ENCODE measurements around the gene PLEKHH1. TPM values are rescaled to one million over a fixed set of nuclear protein-coding genes. Genes with fewer than 3 reads are reported as not detected.

The PLEKHH1 gene
- polyA plus RNA-seq, 3 donors, result 0.23 TPM; not detected in 2

DNA sequence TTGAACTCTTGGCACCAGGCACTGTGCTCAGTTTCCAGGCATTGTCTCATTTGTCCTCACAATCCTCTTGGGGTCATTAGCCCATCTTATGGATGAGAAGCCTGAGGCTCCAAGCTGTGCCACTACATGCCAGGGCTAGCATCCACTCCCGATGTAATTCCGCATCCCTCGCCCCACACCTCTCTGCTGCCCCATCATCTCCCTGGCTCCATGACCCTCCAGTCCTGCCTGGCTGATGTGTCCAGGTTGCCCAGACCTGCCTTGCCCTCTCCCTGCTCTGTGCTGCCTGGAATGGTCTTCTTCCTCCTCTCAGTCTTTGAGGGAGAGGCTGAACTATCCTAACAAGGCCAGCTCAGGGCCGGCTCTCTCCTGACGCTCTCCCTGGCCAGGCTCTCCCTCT is 39.5 kb downstream of the PLEKHH1 start:
- Mint-ChIP-seq H3K27me3 (ENCODE audit: low read depth in 3 of 3) (peaks cover 8 to 11% (median 9%) of the 10 kb centered on the region in 3 donors), H3K4me3 (peak overlapping the region in 1 of 2 donors; percentile 16), H3K27ac (no peak overlapping the region), H3K4me1 (peaks cover 7% of the 10 kb centered on the region), H3K36me3 (no peaks in the 10 kb centered on the region), H3K9me3 (no peaks in the 10 kb centered on the region)
- Histone ChIP-seq H4K20me1 (ENCODE audit: insufficient read depth, low read length) (no peaks in the 10 kb centered on the region), H3K27me3 (ENCODE audit: control insufficient read depth in 2 of 2, insufficient read depth in 2 of 2, low read length in 2 of 2) (no peaks in the 10 kb centered on the region), H3K79me2 (ENCODE audit: insufficient read depth, low read length) (no peaks in the 10 kb centered on the region), H3K27ac (ENCODE audit: low read depth in 1 of 2, low read length in 2 of 2) (no peak overlapping the region), H3K4me3 (replicated peaks in 1 of 3; ENCODE audit: low read depth in 2 of 3, low read length in 3 of 3) (no peak overlapping the region), H3K4me1 (ENCODE audit: control insufficient read depth in 1 of 2, insufficient read depth in 2 of 2, low read length in 2 of 2) (no peaks in the 10 kb centered on the region), H3K9ac (ENCODE audit: insufficient read depth, low read length, poor library complexity, severe bottlenecking) (no peak overlapping the region), H3K36me3 (replicated peaks in 1 of 2; ENCODE audit: control insufficient read depth in 1 of 2, insufficient read depth in 2 of 2, low read length in 2 of 2) (no peaks in the 10 kb centered on the region), H3K9me3 (replicated peaks in 1 of 2; ENCODE audit: control insufficient read depth in 1 of 2, insufficient read depth in 1 of 2, low read length in 2 of 2) (no peaks in the 10 kb centered on the region), H3K4me2 (replicated peaks; ENCODE audit: extremely low read depth, low read length, poor library complexity, severe bottlenecking) (no peak overlapping the region), H2AFZ (ENCODE audit: insufficient read depth, low read depth, low read length, poor library complexity, severe bottlenecking) (no peak overlapping the region)
- TF ChIP-seq, protein P1, sequence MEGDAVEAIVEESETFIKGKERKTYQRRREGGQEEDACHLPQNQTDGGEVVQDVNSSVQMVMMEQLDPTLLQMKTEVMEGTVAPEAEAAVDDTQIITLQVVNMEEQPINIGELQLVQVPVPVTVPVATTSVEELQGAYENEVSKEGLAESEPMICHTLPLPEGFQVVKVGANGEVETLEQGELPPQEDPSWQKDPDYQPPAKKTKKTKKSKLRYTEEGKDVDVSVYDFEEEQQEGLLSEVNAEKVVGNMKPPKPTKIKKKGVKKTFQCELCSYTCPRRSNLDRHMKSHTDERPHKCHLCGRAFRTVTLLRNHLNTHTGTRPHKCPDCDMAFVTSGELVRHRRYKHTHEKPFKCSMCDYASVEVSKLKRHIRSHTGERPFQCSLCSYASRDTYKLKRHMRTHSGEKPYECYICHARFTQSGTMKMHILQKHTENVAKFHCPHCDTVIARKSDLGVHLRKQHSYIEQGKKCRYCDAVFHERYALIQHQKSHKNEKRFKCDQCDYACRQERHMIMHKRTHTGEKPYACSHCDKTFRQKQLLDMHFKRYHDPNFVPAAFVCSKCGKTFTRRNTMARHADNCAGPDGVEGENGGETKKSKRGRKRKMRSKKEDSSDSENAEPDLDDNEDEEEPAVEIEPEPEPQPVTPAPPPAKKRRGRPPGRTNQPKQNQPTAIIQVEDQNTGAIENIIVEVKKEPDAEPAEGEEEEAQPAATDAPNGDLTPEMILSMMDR (IDR thresholded peaks at IDR 0.05), result no peak
- intact Hi-C loops (cut with micrococcal nuclease), result loop anchor here in 1 of 2 donors (5.0 kb wide), 1 partner anchor 145 kb away; no protein-coding TSS in a partner anchor
- DNase-seq, result no peak
- 97% methylated on average over 5 of the region's 5 CpGs for WGBS (ENCODE audit: insufficient coverage)

DNA sequence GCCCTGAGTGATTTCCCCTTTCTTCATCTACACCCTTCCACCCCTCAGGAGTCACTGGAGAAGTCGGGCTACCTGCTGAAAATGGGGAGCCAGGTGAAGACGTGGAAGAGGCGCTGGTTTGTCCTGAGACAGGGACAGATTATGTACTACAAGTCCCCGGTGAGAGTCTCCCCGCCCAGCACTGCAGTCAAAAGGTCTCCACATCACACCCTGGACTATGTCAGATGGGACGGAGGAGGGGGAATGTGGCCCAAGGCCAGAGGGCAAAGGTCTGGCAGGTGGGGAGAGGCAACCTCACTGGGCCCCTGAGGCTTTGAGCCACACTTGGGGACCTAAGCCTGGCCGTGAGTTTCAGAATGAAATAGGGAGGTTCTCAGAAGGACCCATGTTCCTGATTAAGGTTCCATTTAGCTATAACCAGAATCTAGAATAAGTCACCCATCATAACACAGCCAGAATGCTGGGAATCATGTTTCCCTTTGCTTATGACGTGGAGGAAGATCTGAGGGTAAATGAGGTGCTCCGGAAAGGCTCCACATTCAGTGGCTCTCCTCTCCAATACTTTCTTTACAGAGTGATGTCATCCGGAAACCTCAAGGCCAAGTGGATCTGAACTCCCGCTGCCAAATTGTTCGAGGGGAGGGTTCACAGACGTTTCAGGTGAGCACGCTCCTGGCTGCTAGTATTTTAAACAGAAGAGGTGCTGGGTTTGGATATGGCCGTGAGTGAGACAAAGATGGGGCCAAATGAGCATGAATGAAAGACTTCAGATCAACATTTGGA is 40.3 kb downstream of the PLEKHH1 start:
- Histone ChIP-seq H3K27ac (ENCODE audit: low read depth in 1 of 2, low read length in 2 of 2) (no peak overlapping the region), H2AFZ (ENCODE audit: insufficient read depth, low read depth, low read length, poor library complexity, severe bottlenecking) (no peak overlapping the region), H3K9me3 (replicated peaks in 1 of 2; ENCODE audit: control insufficient read depth in 1 of 2, insufficient read depth in 1 of 2, low read length in 2 of 2) (no peaks in the 10 kb centered on the region), H3K4me3 (replicated peaks in 1 of 3; ENCODE audit: low read depth in 2 of 3, low read length in 3 of 3) (no peak overlapping the region), H4K20me1 (ENCODE audit: insufficient read depth, low read length) (no peaks in the 10 kb centered on the region), H3K4me1 (ENCODE audit: control insufficient read depth in 1 of 2, insufficient read depth in 2 of 2, low read length in 2 of 2) (no peaks in the 10 kb centered on the region), H3K9ac (ENCODE audit: insufficient read depth, low read length, poor library complexity, severe bottlenecking) (no peak overlapping the region), H3K27me3 (ENCODE audit: control insufficient read depth in 2 of 2, insufficient read depth in 2 of 2, low read length in 2 of 2) (no peaks in the 10 kb centered on the region), H3K79me2 (ENCODE audit: insufficient read depth, low read length) (no peaks in the 10 kb centered on the region), H3K36me3 (replicated peaks in 1 of 2; ENCODE audit: control insufficient read depth in 1 of 2, insufficient read depth in 2 of 2, low read length in 2 of 2) (no peaks in the 10 kb centered on the region), H3K4me2 (replicated peaks; ENCODE audit: extremely low read depth, low read length, poor library complexity, severe bottlenecking) (no peak overlapping the region)
- no peak for DNase-seq
- intact Hi-C loops (cut with micrococcal nuclease), result loop anchor here in 1 of 2 donors (5.0 kb wide), 1 partner anchor 146 kb away; no protein-coding TSS in a partner anchor
- no peaks in the 10 kb centered on the region for H3K9me3 Mint-ChIP-seq
- TF ChIP-seq, protein P1 (IDR thresholded peaks at IDR 0.05), result no peak
- H3K36me3 Mint-ChIP-seq, result no peaks in the 10 kb centered on the region
- WGBS (ENCODE audit: insufficient coverage), result 95% methylated on average over 8 of the region's 15 CpGs
- peaks cover 7% of the 10 kb centered on the region for H3K4me1 Mint-ChIP-seq
- H3K27me3 Mint-ChIP-seq (ENCODE audit: low read depth in 3 of 3), result peaks cover 8 to 11% (median 10%) of the 10 kb centered on the region in 3 donors
- H3K27ac Mint-ChIP-seq, result peak overlapping the region in 1 of 7 donors; percentile 40
- no peak overlapping the region for H3K4me3 Mint-ChIP-seq

Measured in CD14-positive monocyte (primary cell).